ENCODE measurements around the gene PAPPA2.

PAPPA2 gene

DNA sequence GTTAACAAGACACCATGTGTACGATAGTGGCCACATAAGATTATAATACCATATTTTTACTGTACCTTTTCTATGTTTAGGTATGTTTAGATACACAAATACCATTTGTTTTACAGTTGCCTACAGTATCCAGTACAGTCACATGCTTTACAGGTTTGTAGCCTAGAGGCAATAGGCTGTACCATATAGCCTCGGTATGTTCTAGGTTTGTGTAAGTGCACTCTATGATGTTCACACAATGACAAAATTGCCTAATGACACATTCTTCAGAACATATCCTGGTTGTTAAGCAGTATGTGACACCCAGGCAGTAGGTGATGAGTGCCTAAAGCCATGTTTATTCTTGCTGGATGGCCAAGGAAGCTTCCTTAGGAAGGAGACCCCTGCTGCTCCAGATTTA, 111.8 kb downstream of the PAPPA2 start:
- H3K9me3 ChIP-seq (replicated peaks in 1 of 11): no peaks in the 10 kb centered on the region
- H3K4me3 ChIP-seq: no peak overlapping the region
- no peak overlapping the region for H3K4me2 ChIP-seq
- no peaks in the 10 kb centered on the region for H3K4me1 ChIP-seq
- H3K9ac ChIP-seq: no peak overlapping the region
- H4K20me1 ChIP-seq: no peaks in the 10 kb centered on the region
- no peaks in the 10 kb centered on the region for H3K27me3 ChIP-seq
- H3K27ac ChIP-seq: no peak overlapping the region
- H3K36me3 ChIP-seq: no peaks in the 10 kb centered on the region
- no peak for TF ChIP-seq Cebpa-rat (IDR thresholded peaks at IDR 0.05)

DNA sequence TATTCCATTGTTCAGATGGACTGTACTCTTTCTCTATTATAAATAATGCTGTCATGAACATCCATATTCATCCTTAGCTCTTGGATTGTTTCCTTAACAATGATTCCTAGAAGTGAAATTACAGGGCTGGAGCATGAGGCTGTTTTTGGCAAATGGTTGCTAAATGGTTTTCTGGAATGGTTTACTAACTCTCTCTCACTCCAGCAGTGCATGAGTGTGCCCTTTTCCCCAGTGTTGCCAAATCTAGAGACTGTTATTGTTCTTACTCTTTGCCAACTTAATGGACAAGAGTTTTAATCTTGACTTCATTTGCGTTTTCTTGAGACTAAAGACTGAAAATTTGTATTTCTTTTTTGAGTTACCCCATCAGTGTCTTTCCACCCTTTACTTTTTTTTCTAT, 113.0 kb downstream of the PAPPA2 start:
- Histone ChIP-seq H3K9me3 (replicated peaks in 1 of 11) (no peaks in the 10 kb centered on the region), H3K9ac (no peak overlapping the region), H3K27ac (no peak overlapping the region), H3K27me3 (no peaks in the 10 kb centered on the region), H4K20me1 (no peaks in the 10 kb centered on the region), H3K36me3 (no peaks in the 10 kb centered on the region), H3K4me1 (no peaks in the 10 kb centered on the region), H3K4me2 (no peak overlapping the region), H3K4me3 (no peak overlapping the region)
- TF ChIP-seq Cebpa-rat (IDR thresholded peaks at IDR 0.05): no peak

DNA sequence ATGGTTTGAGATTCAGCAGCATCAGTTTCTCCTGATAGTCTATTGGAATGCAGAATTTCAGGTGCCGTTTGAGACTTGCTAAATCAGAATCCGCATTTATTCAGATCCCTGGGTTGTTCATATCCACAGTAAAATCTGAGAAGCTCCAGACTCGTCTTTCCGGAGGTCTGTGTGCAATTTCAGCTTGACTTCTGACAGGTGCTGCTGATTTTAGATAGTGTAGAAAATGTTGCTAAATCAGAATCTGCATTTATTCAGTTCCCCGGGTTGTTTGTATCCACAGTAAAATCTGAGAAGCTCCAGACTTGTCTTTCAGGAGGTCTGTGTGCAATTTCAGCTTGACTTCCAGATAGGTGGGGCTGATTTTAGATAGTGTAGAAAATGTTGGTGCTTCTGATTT, 113.7 kb downstream of the PAPPA2 start:
- no peaks in the 10 kb centered on the region for H4K20me1 ChIP-seq
- no peak overlapping the region for H3K4me3 ChIP-seq
- no peaks in the 10 kb centered on the region for H3K4me1 ChIP-seq
- H3K9ac ChIP-seq: no peak overlapping the region
- H3K27ac ChIP-seq: no peak overlapping the region
- H3K9me3 ChIP-seq (replicated peaks in 1 of 11): no peaks in the 10 kb centered on the region
- H3K4me2 ChIP-seq: no peak overlapping the region
- no peaks in the 10 kb centered on the region for H3K27me3 ChIP-seq
- no peaks in the 10 kb centered on the region for H3K36me3 ChIP-seq
- TF ChIP-seq Cebpa-rat (IDR thresholded peaks at IDR 0.05): no peak

DNA sequence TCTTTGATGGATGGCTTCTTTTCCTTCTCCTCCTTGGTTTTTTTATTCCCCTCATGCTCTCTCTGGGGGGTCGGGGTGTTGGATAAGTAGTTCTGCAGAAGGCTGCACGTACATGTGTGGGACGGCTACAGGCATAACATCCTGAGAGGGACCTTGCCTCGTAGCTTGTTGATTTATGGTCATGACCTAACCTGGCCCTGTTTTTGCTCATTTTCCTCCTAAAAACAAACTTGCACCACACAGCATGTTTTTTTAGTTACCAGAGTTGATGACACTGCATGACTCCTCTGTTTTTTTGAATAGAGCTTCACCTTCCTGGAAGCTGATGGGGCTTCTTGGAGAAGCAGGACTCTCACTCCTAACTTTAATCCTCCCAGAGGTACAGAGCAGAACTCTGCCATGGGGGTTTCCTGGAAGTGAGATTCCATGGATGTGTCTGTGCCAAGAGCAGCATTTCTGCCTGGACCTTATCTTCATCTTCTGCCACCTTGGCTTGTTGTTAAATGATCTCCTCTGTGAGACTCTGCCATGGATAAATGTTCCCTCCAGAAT, 114.7 kb downstream of the PAPPA2 start:
- Histone ChIP-seq H4K20me1 (no peaks in the 10 kb centered on the region), H3K4me2 (no peak overlapping the region), H3K27ac (no peak overlapping the region), H3K36me3 (no peaks in the 10 kb centered on the region), H3K4me3 (no peak overlapping the region), H3K9me3 (replicated peaks in 1 of 11) (no peaks in the 10 kb centered on the region), H3K27me3 (no peaks in the 10 kb centered on the region), H3K9ac (no peak overlapping the region), H3K4me1 (no peaks in the 10 kb centered on the region)
- TF ChIP-seq Cebpa-rat (IDR thresholded peaks at IDR 0.05): no peak

DNA sequence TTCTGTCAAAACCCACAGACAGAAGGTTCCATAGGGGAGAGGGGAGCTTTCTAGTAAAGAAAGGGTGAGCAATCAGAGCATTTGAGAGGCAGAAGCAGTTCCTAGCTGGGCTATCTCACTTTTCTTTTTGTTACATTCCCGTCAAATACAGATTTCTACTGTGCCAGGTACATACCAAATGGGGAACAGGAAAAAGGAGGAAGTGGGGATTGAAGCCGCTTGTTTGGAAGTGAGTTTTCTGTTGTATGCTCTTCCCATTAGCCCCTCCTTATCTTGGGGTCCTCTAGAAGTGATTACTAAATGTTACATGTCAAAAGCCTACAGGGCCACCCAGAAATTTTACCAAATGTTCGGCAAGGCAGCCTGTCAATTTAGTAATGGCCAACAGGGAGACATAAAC, 116.1 kb downstream of the PAPPA2 start:
- H3K9me3 ChIP-seq (replicated peaks in 1 of 11): no peaks in the 10 kb centered on the region
- no peak overlapping the region for H3K4me3 ChIP-seq
- H3K4me2 ChIP-seq: no peak overlapping the region
- H4K20me1 ChIP-seq: no peaks in the 10 kb centered on the region
- H3K9ac ChIP-seq: no peak overlapping the region
- no peaks in the 10 kb centered on the region for H3K36me3 ChIP-seq
- H3K27ac ChIP-seq: no peak overlapping the region
- H3K4me1 ChIP-seq: no peaks in the 10 kb centered on the region
- no peaks in the 10 kb centered on the region for H3K27me3 ChIP-seq
- TF ChIP-seq Cebpa-rat (IDR thresholded peaks at IDR 0.05): no peak

DNA sequence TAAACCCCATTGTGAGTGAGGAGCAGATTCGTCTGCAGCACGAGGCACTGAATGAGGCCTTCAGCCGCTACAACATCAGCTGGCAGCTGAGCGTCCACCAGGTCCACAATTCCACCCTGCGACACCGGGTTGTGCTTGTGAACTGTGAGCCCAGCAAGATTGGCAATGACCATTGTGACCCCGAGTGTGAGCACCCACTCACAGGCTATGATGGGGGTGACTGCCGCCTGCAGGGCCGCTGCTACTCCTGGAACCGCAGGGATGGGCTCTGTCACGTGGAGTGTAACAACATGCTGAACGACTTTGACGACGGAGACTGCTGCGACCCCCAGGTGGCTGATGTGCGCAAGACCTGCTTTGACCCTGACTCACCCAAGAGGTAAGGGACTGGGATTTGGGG, 132.2 kb downstream of the PAPPA2 start:
- Histone ChIP-seq H3K4me3 (no peak overlapping the region), H3K36me3 (no peaks in the 10 kb centered on the region), H3K27me3 (no peaks in the 10 kb centered on the region), H3K27ac (no peak overlapping the region), H3K9me3 (replicated peaks in 1 of 11) (no peaks in the 10 kb centered on the region), H3K4me1 (no peaks in the 10 kb centered on the region), H3K9ac (no peak overlapping the region), H4K20me1 (no peaks in the 10 kb centered on the region), H3K4me2 (no peak overlapping the region)
- TF ChIP-seq Cebpa-rat (IDR thresholded peaks at IDR 0.05): no peak

DNA sequence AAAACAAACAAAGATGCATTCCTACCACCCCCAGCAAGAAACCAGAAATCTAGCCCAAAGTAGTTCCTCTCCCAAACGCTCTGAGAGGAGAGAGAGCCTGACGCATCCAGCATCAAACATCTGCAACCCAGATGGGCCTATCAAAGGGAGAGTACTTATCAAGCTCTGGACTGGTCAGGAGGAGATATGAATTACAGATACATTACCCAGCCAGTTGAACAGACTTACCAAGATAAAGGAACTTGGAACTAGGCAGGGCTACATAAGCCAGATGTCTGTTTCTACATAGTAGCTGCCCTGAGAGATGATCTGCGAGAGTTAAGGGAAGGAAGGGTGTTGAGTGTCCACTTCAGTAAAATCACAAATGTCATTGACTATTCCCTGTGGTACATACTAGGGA, 138.4 kb downstream of the PAPPA2 start:
- Histone ChIP-seq H3K4me3 (no peak overlapping the region), H3K4me2 (no peak overlapping the region), H3K9me3 (replicated peaks in 1 of 11) (no peaks in the 10 kb centered on the region), H4K20me1 (no peaks in the 10 kb centered on the region), H3K27ac (no peak overlapping the region), H3K36me3 (no peaks in the 10 kb centered on the region), H3K27me3 (no peaks in the 10 kb centered on the region), H3K9ac (no peak overlapping the region), H3K4me1 (peaks cover 0 to 5% (median 0%) of the 10 kb centered on the region in 10 experiments; a peak in 1 of 20 replicates)
- TF ChIP-seq Cebpa-rat (IDR thresholded peaks at IDR 0.05): no peak

DNA sequence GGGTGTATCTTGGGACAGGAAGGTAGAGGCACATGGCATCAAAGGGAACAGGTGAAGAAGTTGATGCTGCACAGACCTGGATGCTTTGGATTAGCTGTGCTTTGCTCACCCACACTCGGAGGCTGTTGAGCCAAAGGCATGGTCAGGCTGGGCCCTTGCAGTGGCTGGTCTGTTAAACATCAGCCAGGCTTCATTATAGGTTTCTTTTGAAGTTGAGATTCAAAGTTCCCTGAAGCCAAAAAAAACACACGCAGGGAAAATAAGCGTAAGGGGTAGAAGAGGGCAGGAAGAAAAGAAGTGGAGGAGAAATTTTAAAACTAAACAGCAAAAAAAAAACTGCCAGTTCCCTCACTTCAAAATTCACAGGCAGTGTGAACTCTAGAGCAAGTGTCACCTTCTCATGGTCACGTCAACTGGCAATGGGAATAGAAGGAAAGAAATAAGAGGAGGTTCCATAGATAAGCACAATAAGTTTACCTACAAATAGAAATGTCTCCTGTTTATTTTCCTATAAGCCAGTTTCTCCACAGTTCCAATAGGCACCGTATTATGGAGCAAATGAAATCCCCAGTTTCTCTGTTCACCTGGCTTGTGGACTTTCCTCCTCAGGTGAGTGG, 139.5 kb downstream of the PAPPA2 start:
- Histone ChIP-seq H3K36me3 (no peaks in the 10 kb centered on the region), H3K4me3 (no peak overlapping the region), H3K4me1 (peaks cover 0 to 5% (median 0%) of the 10 kb centered on the region in 10 experiments; a peak in 1 of 20 replicates), H3K9ac (no peak overlapping the region), H3K4me2 (no peak overlapping the region), H3K9me3 (replicated peaks in 1 of 11) (no peaks in the 10 kb centered on the region), H3K27me3 (no peaks in the 10 kb centered on the region), H4K20me1 (no peaks in the 10 kb centered on the region), H3K27ac (no peak overlapping the region)
- no peak for TF ChIP-seq Cebpa-rat (IDR thresholded peaks at IDR 0.05)

DNA sequence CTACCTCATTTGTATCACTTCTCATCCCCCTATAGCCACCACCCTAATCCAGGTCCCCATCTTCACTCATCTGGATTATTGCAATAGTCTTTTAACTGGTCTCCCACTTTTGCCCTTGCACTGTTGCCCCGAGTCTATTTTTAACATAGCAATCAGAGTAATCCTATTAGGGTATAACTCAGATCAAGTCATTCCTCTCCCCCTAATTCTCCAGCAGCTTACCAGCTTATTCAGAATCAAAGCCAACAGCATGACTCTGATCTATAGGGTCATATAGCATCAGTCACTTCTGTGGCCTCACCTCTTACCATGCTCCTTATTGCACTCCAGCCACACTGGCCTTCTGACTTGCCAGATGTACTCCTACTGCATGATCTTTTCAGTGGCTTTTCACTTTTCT, 140.7 kb downstream of the PAPPA2 start:
- no peaks in the 10 kb centered on the region for H3K9me3 ChIP-seq (replicated peaks in 1 of 11)
- no peak for TF ChIP-seq Cebpa-rat (IDR thresholded peaks at IDR 0.05)

DNA sequence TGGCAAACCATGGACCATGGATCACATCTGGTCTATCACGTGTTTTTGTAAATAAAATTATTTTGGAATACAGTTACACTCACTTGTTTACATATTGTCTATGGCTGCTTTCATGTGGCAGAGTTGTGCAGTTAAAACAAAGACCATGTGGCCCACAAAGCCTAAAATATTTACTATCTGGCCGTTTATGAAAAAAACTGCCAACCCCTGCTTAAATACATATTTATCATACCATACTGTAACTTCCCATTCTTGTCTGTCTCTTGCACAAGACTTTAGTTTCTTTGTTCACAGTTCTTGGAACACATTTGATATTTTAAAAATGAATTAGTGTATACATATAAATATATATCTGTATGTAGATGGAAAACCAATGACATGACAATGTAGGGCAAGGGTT, 141.5 kb downstream of the PAPPA2 start:
- Histone ChIP-seq H3K4me1 (peaks cover 0 to 5% (median 0%) of the 10 kb centered on the region in 10 experiments; a peak in 1 of 20 replicates), H3K9me3 (replicated peaks in 1 of 11) (no peaks in the 10 kb centered on the region), H4K20me1 (no peaks in the 10 kb centered on the region), H3K4me3 (no peak overlapping the region), H3K27ac (no peak overlapping the region), H3K36me3 (no peaks in the 10 kb centered on the region), H3K4me2 (no peak overlapping the region), H3K9ac (no peak overlapping the region), H3K27me3 (no peaks in the 10 kb centered on the region)
- no peak for TF ChIP-seq Cebpa-rat (IDR thresholded peaks at IDR 0.05)

More for the DNA sequence above, 140.7 kb downstream of the PAPPA2 start:
- Histone ChIP-seq H3K36me3 (no peaks in the 10 kb centered on the region), H4K20me1 (no peaks in the 10 kb centered on the region), H3K4me1 (peaks cover 0 to 5% (median 0%) of the 10 kb centered on the region in 10 experiments; a peak in 1 of 20 replicates), H3K27ac (no peak overlapping the region), H3K4me2 (no peak overlapping the region), H3K9ac (no peak overlapping the region), H3K27me3 (no peaks in the 10 kb centered on the region), H3K4me3 (no peak overlapping the region)
